IPS-NIHi7 (cell line): ENCODE measurements around the gene CDH8.
"Not testable (repeated sequence)": the region's sequence is repeated elsewhere in the genome, so short reads cannot be mapped to it uniquely, and the experiment has no call there.

ENCODE experiments used
- DNase-seq: peaks from one replicate; pipeline ENCODE4 v3.0.0; 2012; ENCODE audit warnings: mixed read lengths; ENCODE audit errors: extremely low spot score

Gene CDH8

GRCh38 chr16:61858988-61859387 is 177.2 kb downstream of the CDH8 start:
- DNase-seq: no peak

- DNase-seq: no peak
These were observed 193.6 kb downstream of the CDH8 start for GRCh38 chr16:61842666-61843065.

- peak; percentile 10 for DNase-seq
These were observed 199.3 kb downstream of the CDH8 start for GRCh38 chr16:61836804-61837393.

GRCh38 chr16:61834082-61834481 is 202.2 kb downstream of the CDH8 start:
- DNase-seq: no peak

- no peak for DNase-seq
These were observed 204.8 kb downstream of the CDH8 start for GRCh38 chr16:61831351-61831917.

- no peak for DNase-seq
These were observed 206.6 kb downstream of the CDH8 start for GRCh38 chr16:61829631-61830030.

- DNase-seq: no peak
These were observed 212.9 kb downstream of the CDH8 start for GRCh38 chr16:61823326-61823725.

GRCh38 chr16:61820820-61821219 is 215.4 kb downstream of the CDH8 start:
- DNase-seq: no peak

GRCh38 chr16:61820398-61820797 is 215.8 kb downstream of the CDH8 start:
- no peak for DNase-seq

GRCh38 chr16:61818850-61819249 is 217.4 kb downstream of the CDH8 start:
- DNase-seq: no peak

- no peak for DNase-seq
These were observed 218.5 kb downstream of the CDH8 start for GRCh38 chr16:61817583-61818278.

GRCh38 chr16:61814726-61815347 is 221.4 kb downstream of the CDH8 start:
- no peak for DNase-seq

GRCh38 chr16:61813339-61813738 is 222.9 kb downstream of the CDH8 start:
- no peak for DNase-seq

GRCh38 chr16:61812251-61812650 is 224.0 kb downstream of the CDH8 start:
- peak; percentile 18 for DNase-seq

- no peak for DNase-seq
These were observed 228.7 kb downstream of the CDH8 start for GRCh38 chr16:61807551-61807950.

- not testable (repeated sequence) for DNase-seq
These were observed 235.0 kb downstream of the CDH8 start for GRCh38 chr16:61801217-61801616.

- DNase-seq: no peak
These were observed 237.5 kb downstream of the CDH8 start for GRCh38 chr16:61798741-61799140.

- no peak for DNase-seq
These were observed 238.2 kb downstream of the CDH8 start for GRCh38 chr16:61797961-61798507.

- no peak for DNase-seq
These were observed 238.9 kb downstream of the CDH8 start for GRCh38 chr16:61797296-61797795.

GRCh38 chr16:61792194-61792909 is 243.9 kb downstream of the CDH8 start:
- DNase-seq: no peak

GRCh38 chr16:61791464-61791863 is 244.8 kb downstream of the CDH8 start:
- no peak for DNase-seq

- DNase-seq: peak; percentile 10
These were observed 254.4 kb downstream of the CDH8 start for GRCh38 chr16:61781855-61782254.
